HepG2 (cell line): ENCODE data around the gene FXN. TPM values are rescaled to one million over a fixed set of nuclear protein-coding genes. Genes with fewer than 3 reads are reported as not detected.
A peak's percentile ranks its signal among the peaks of the same experiment; 100 is the strongest.

Experiments used
- ATAC-seq: fragments of 200-7000 bp; cut with Tn5 transposase; 3 replicates; pipeline ENCODE4 v1.9.1; 2020; ENCODE audit warnings: mild to moderate bottlenecking, moderate library complexity
- Bru-seq: library from RNA; stranded (reverse); fragments of 400-500 nt; gene quantifications from one replicate; lab custom pipeline; 2021; lab: Mats Ljungman, UMichigan
- BruChase-seq, 2 experiments: library from RNA; stranded (reverse); fragments of 400-500 nt; gene quantifications; one replicate each; lab custom pipeline; 2021; lab: Mats Ljungman, UMichigan
- BruUV-seq: library from RNA; stranded (reverse); fragments of 400-500 nt; replicated peaks from 2 replicates; lab custom pipeline; 2021; lab: Mats Ljungman, UMichigan
- CTCF ChIA-PET: fragments of 300-600 bp; formaldehyde crosslinking; extraction: SDS; loops from one replicate; lab custom pipeline; 2021; ENCODE audit warnings: low total read pairs, inconsistent platforms, low intra/inter-chr PET ratio; lab: Yijun Ruan, JAX
- POLR2A ChIA-PET: fragments of 350-600 bp; sonication (Branson Sonifier 250); formaldehyde crosslinking; loops from one replicate; lab custom pipeline; 2020; ENCODE audit warnings: antibody characterized with exemption, inconsistent platforms; lab: Yijun Ruan, JAX
- DNase-seq: peaks from one replicate; pipeline ENCODE4 v3.0.0-alpha.2; 2015; ENCODE audit warnings: low spot score
- FAIRE-seq: peaks from 3 replicates; lab custom pipeline; 2011; peaks lifted over from hg19 to GRCh38; lab: Jason Lieb, UNC
- H2AFZ ChIP-seq: one replicate; pipeline ENCODE4 v1.6.1; 2011; ENCODE audit warnings: low read length, inconsistent platforms
- H3K27ac ChIP-seq: fragments of 300-600 bp; 3 replicates; pipeline ENCODE4 v1.8.0; 2011; ENCODE audit warnings: mixed run types, mild to moderate bottlenecking, mixed read lengths, low read length, inconsistent platforms; ENCODE audit not compliant: insufficient read depth; ENCODE audit errors: extremely low read length
- H3K27me3 ChIP-seq, 2 experiments: fragments of 200-600 bp in 1 of 2; 2 replicates in 1 of 2; 3 replicates in 1 of 2; pipeline versions ENCODE4 v1.6.0 to v1.8.0; 2011; ENCODE audit warnings: low read length in 2 of 2, mild to moderate bottlenecking in 2 of 2, moderate library complexity in 2 of 2, inconsistent platforms in 1 of 2; ENCODE audit not compliant: insufficient read depth in 2 of 2, control insufficient read depth in 1 of 2
- H3K36me3 ChIP-seq, 2 experiments: fragments of 200-600 bp in 1 of 2; replicated peaks in 1 of 2; 2 replicates in 1 of 2; 3 replicates in 1 of 2; pipeline versions ENCODE4 v1.5.1 to v1.8.0; 2011; ENCODE audit warnings: low read length in 2 of 2, inconsistent platforms in 1 of 2; ENCODE audit not compliant: insufficient read depth in 2 of 2, control insufficient read depth in 1 of 2
- H3K4me1 ChIP-seq: 2 replicates; pipeline ENCODE4 v1.5.1; 2012; ENCODE audit warnings: low read length, inconsistent platforms; ENCODE audit not compliant: insufficient read depth
- H3K4me2 ChIP-seq: 2 replicates; pipeline ENCODE4 v1.6.0; 2011; ENCODE audit warnings: low read depth, low read length, inconsistent platforms
- H3K4me3 ChIP-seq, 3 experiments: fragments of 200-600 bp in 1 of 3; sonication (generic), shearing (Covaris generic) in 1 of 3; replicated peaks in 1 of 3; 2 replicates each; pipeline ENCODE4 v1.5.1; 2011 to 2016; ENCODE audit warnings: low read length in 3 of 3, inconsistent platforms in 2 of 3, low read depth in 2 of 3, mild to moderate bottlenecking in 2 of 3, control low read depth in 1 of 3, mixed read lengths in 1 of 3; ENCODE audit not compliant: insufficient read depth in 1 of 3
- H3K79me2 ChIP-seq: one replicate; pipeline ENCODE4 v1.6.1; 2011; ENCODE audit warnings: low read length, inconsistent platforms; ENCODE audit not compliant: insufficient read depth
- H3K9ac ChIP-seq: 2 replicates; pipeline ENCODE4 v1.6.0; 2011; ENCODE audit warnings: mild to moderate bottlenecking, low read depth, low read length, inconsistent platforms; ENCODE audit not compliant: insufficient read depth
- H3K9me3 ChIP-seq: 2 replicates; pipeline ENCODE4 v1.5.1; 2012; ENCODE audit warnings: mild to moderate bottlenecking, low read length
- H4K20me1 ChIP-seq: 2 replicates; pipeline ENCODE4 v1.6.0; 2011; ENCODE audit warnings: inconsistent platforms, mild to moderate bottlenecking, low read length, moderate library complexity; ENCODE audit not compliant: insufficient read depth
- AHR ChIP-seq: IDR thresholded peaks from 2 replicates; pipeline ENCODE4 v1.6.1; 2018; ENCODE audit warnings: missing genetic modification reagents, missing compliant biosample characterization
- ATF2 ChIP-seq: sonication (generic); formaldehyde crosslinking; IDR thresholded peaks from 2 replicates; pipeline ENCODE4 v1.4.0; 2020; ENCODE audit warnings: missing genetic modification reagents
- BCL6 ChIP-seq: IDR thresholded peaks from 2 replicates; pipeline ENCODE4 v1.6.1; 2016; ENCODE audit warnings: missing genetic modification reagents, missing compliant biosample characterization
- DMTF1 ChIP-seq: sonication (generic); formaldehyde crosslinking; IDR thresholded peaks from 2 replicates; pipeline ENCODE4 v1.4.0; 2020; ENCODE audit warnings: mild to moderate bottlenecking, missing genetic modification reagents
- HOXD1 ChIP-seq: sonication (generic); formaldehyde crosslinking; IDR thresholded peaks from 2 replicates; pipeline ENCODE4 v1.5.0; 2020; ENCODE audit warnings: missing genetic modification reagents
- KMT2A ChIP-seq: sonication (generic); formaldehyde crosslinking; IDR thresholded peaks from 2 replicates; pipeline ENCODE4 v1.4.0; 2020; ENCODE audit warnings: missing genetic modification reagents
- NFIB ChIP-seq: sonication (generic); formaldehyde crosslinking; IDR thresholded peaks from 2 replicates; pipeline ENCODE4 v1.9.0; 2021; ENCODE audit warnings: missing genetic modification reagents, mild to moderate bottlenecking, borderline replicate concordance
- RBM39 ChIP-seq: fragments of 200-400 bp; formaldehyde crosslinking; IDR thresholded peaks from one replicate; pipeline ENCODE4 v1.6.1; 2018; ENCODE audit warnings: antibody characterized with exemption, mild to moderate bottlenecking, low read depth, low read length; ENCODE audit not compliant: poor library complexity, severe bottlenecking
- SMAD3 ChIP-seq: sonication (generic); formaldehyde crosslinking; IDR thresholded peaks from 2 replicates; pipeline ENCODE4 v1.4.0; 2020; ENCODE audit warnings: missing genetic modification reagents
- ZNF260 ChIP-seq: sonication (generic); formaldehyde crosslinking; IDR thresholded peaks from 2 replicates; pipeline ENCODE4 v1.4.0; 2020; ENCODE audit warnings: missing genetic modification reagents, low read depth, mild to moderate bottlenecking, borderline replicate concordance
- ZNF460 ChIP-seq: sonication (generic); formaldehyde crosslinking; IDR thresholded peaks from 2 replicates; pipeline ENCODE4 v1.5.1; 2020; ENCODE audit warnings: missing genetic modification reagents, mild to moderate bottlenecking, borderline replicate concordance
- WGBS: methylation state at CpG from one replicate; pipeline ENCODE4 v1.1.6; 2017; ENCODE audit warnings: low lambda C conversion rate; 5-methylcytosine and 5-hydroxymethylcytosine counted together
- in situ Hi-C: cut with HindIII; loops from 2 replicates; pipeline ENCODE4 v1.10.0; 2017; ENCODE audit warnings: low pct_unique_long_range_greater_than_20kb; ENCODE audit not compliant: extremely low pct_ligation_motif_present
- intact Hi-C: fragments of 100-400 bp; cut with micrococcal nuclease; formaldehyde crosslinking; loops from one replicate; pipeline ENCODE4 v1.10.0; 2022; ENCODE audit not compliant: unreplicated experiment
- long read RNA-seq, 2 experiments: library from RNA in 1 of 2; library from polyadenylated mRNA in 1 of 2; stranded (forward) in 1 of 2; unstranded in 1 of 2; transcript quantifications; one replicate each; pipeline ENCODE4 v2.0.0, GENCODE V29; 2019 to 2022
- polyA minus RNA-seq, 3 experiments: library from RNA; depleted of rRNA, polyadenylated mRNA; stranded (reverse); fragments of >200 nt; gene quantifications; 2 replicates each; pipeline ENCODE4 v1.2.3, GENCODE V29; 2011; ENCODE audit warnings: low replicate concordance in 1 of 3
- polyA plus RNA-seq, 8 experiments: library from polyadenylated mRNA; depleted of rRNA in 3 of 8; stranded (reverse) in 7 of 8; unstranded in 1 of 8; fragments of >200 nt; fragmentation: Illumina TruSeq in 4 of 8; extraction: Trizol in 4 of 8; gene quantifications; 2 replicates each; pipeline versions ENCODE4 v1.2.1 to v1.2.3, GENCODE V29; 2011 to 2016; ENCODE audit warnings: low read depth in 4 of 8, missing spikeins in 1 of 8, mixed read lengths in 1 of 8; ENCODE audit not compliant: insufficient read depth in 1 of 8
- total RNA-seq, 5 experiments: library from RNA; depleted of rRNA; stranded (reverse); fragments of >200 nt; fragmentation: Illumina TruSeq; extraction: Trizol; gene quantifications; 2 replicates each; pipeline ENCODE4 v1.2.3, GENCODE V29; 2016; ENCODE audit warnings: low read depth in 1 of 5

The FXN gene
- total RNA-seq (2016; rRNA removed; fragmentation: Illumina TruSeq; extraction: Trizol): 24.1 and 30.0 TPM in 2 replicates
- 25.5 and 29.4 TPM in 2 replicates for total RNA-seq (2016; cell fraction: cytosol; rRNA removed; fragmentation: Illumina TruSeq; extraction: Trizol; ENCODE audit: low read depth)
- total RNA-seq (2016; cell fraction: insoluble cytoplasmic fraction; rRNA removed; fragmentation: Illumina TruSeq; extraction: Trizol): 24.7 and 31.9 TPM in 2 replicates
- 28.9 and 35.6 TPM in 2 replicates for total RNA-seq (2016; cell fraction: membrane; rRNA removed; fragmentation: Illumina TruSeq; extraction: Trizol)
- 15.6 and 16.2 TPM in 2 replicates for total RNA-seq (2016; cell fraction: nucleus; rRNA removed; fragmentation: Illumina TruSeq; extraction: Trizol)
- polyA plus RNA-seq (2011; rRNA removed): 19.7 and 26.0 TPM in 2 replicates
- polyA plus RNA-seq (2011; cell fraction: cytosol; rRNA removed): 28.8 and 35.4 TPM in 2 replicates
- 8.9 and 9.0 TPM in 2 replicates for polyA plus RNA-seq (2011; cell fraction: nucleus; rRNA removed)
- 30.1 and 34.1 TPM in 2 replicates for polyA plus RNA-seq (2012)
- 109 and 135 TPM in 2 replicates for polyA plus RNA-seq (2016; cell fraction: cytosol; fragmentation: Illumina TruSeq; extraction: Trizol; ENCODE audit: low read depth)
- 95.1 and 107 TPM in 2 replicates for polyA plus RNA-seq (2016; cell fraction: insoluble cytoplasmic fraction; fragmentation: Illumina TruSeq; extraction: Trizol; ENCODE audit: low read depth)
- polyA plus RNA-seq (2016; cell fraction: membrane; fragmentation: Illumina TruSeq; extraction: Trizol; ENCODE audit: low read depth): 101 and 113 TPM in 2 replicates
- 51.3 and 52.8 TPM in 2 replicates for polyA plus RNA-seq (2016; cell fraction: nucleus; fragmentation: Illumina TruSeq; extraction: Trizol; ENCODE audit: insufficient read depth, low read depth)
- polyA minus RNA-seq (2011; rRNA and poly(A)+ RNA removed; ENCODE audit: low replicate concordance): 11.0 and 13.3 TPM in 2 replicates
- 8.1 and 11.8 TPM in 2 replicates for polyA minus RNA-seq (2011; cell fraction: cytosol; rRNA and poly(A)+ RNA removed)
- 12.6 and 14.2 TPM in 2 replicates for polyA minus RNA-seq (2011; cell fraction: nucleus; rRNA and poly(A)+ RNA removed)
- percentile 88 among the genes with signal in this experiment for Bru-seq, nascent RNA
- BruChase-seq, experiment 1, labeled RNA remaining after a 6-hour chase: percentile 96 among the genes with signal in this experiment
- percentile 94 among the genes with signal in this experiment for BruChase-seq, experiment 2, labeled RNA remaining after a 2-hour chase
- long read RNA-seq, experiment 1, full-length matches to known transcripts: 88 of 93 reads
- long read RNA-seq, experiment 1, partial matches to known transcripts: 2 of 93 reads
- long read RNA-seq, experiment 1, other reads (novel, unspliced or antisense): 3 of 93 reads
- long read RNA-seq, experiment 2, full-length matches to known transcripts: 74 of 83 reads
- long read RNA-seq, experiment 2, partial matches to known transcripts: 9 of 83 reads
- long read RNA-seq, experiment 2, other reads (novel, unspliced or antisense): 0 of 83 reads

- POLR2A ChIA-PET: interaction anchor here (0.9 to 1.4 kb wide), 6 partner anchors 69 to 188 kb away, joined by 4 to 5 read pairs (median 4); no protein-coding TSS in a partner anchor
- WGBS: under 1% methylated on average over 39 of the region's 75 CpGs
- FAIRE-seq (no peak), ATAC-seq (peak; percentile 93), DNase-seq (peak; percentile 61)
- Histone ChIP-seq H3K4me2 (peak within 1 kb of the TSS; percentile 89), H2AFZ (no peak within 1 kb of the TSS), H3K9ac (peak within 1 kb of the TSS; percentile 82), H3K4me1 (peaks cover 21% of the 10 kb centered on the region), H4K20me1 (no peaks in the 10 kb centered on the region; the same call in 1 of the 2 replicates), H3K79me2 (peaks cover 44% of the 10 kb centered on the region), H3K27ac (peak within 1 kb of the TSS; percentile 86), H3K36me3 (peaks cover 0 to 8% of the 10 kb centered on the region in 2 experiments; a peak in 1 of 5 replicates), H3K27me3 (no peaks in the 10 kb centered on the region), H3K4me3 (peak within 1 kb of the TSS; percentile 72 to 86 (median 82)), H3K9me3 (no peaks in the 10 kb centered on the region)
- CTCF ChIA-PET: interaction anchor here (1.2 kb wide), 1 partner anchor 158 kb away, joined by 4 read pairs; no protein-coding TSS in a partner anchor
- BruUV-seq: TSS peak; percentile 53
- in situ Hi-C loops (no loop called here), intact Hi-C loops (no loop called here)
- peak; percentile 76; the same call in 1 of the 2 replicates for TF ChIP-seq SMAD3 (CRISPR knock-in tag)
- TF ChIP-seq KMT2A (CRISPR knock-in tag): peak; percentile 80; the same call in 1 of the 2 replicates
- TF ChIP-seq AHR (CRISPR knock-in tag): peak; percentile 70
- 0 out of 2 replicates have a peak, but pooled peaks have one; percentile 33 for TF ChIP-seq BCL6
- TF ChIP-seq HOXD1 (CRISPR knock-in tag): peak; percentile 52; the same call in 1 of the 2 replicates
- no peak for TF ChIP-seq DMTF1 (CRISPR knock-in tag)
- TF ChIP-seq NFIB (CRISPR knock-in tag): no peak
- TF ChIP-seq ATF2 (CRISPR knock-in tag): peak; percentile 71
- peak; percentile 92 for TF ChIP-seq RBM39
- no peak for TF ChIP-seq ZNF260 (CRISPR knock-in tag)
- no peak for TF ChIP-seq ZNF460
Measured at GRCh38 chr9:69035438-69036308, at the start of gene FXN. Gene FXN (plus strand): TSS chr9:69035752. CDS start chr9:69035783, 31 bp downstream.
